T-helper 1 cell treated with Interleukin-12 subunit alpha and Interleukin-12 subunit beta and Interleukin-4 antibody, amounts not matched to agents 30 μg/mL and 1 μg/mL, for 36 hours (primary cell): ENCODE measurements around the gene GTF2I.
"Not testable (repeated sequence)": the region's sequence is repeated elsewhere in the genome, so short reads cannot be mapped to it uniquely, and the experiment has no call there.

ENCODE experiments used
- H3K27ac Mint-ChIP-seq: one replicate; pipeline ENCODE4 v1.8.0; 2021; ENCODE audit warnings: mild to moderate bottlenecking, mixed read lengths
- H3K27me3 Mint-ChIP-seq: one replicate; pipeline ENCODE4 v1.8.0; 2021; ENCODE audit warnings: low read depth, mixed read lengths
- H3K36me3 Mint-ChIP-seq: one replicate; pipeline ENCODE4 v1.8.0; 2021; ENCODE audit warnings: low read depth, mixed read lengths
- H3K4me1 Mint-ChIP-seq: one replicate; pipeline ENCODE4 v1.8.0; 2021; ENCODE audit warnings: low read depth, mixed read lengths
- H3K4me3 Mint-ChIP-seq: one replicate; pipeline ENCODE4 v1.8.0; 2021; ENCODE audit warnings: mild to moderate bottlenecking, moderate library complexity, mixed read lengths
- H3K9me3 Mint-ChIP-seq: one replicate; pipeline ENCODE4 v1.8.0; 2021; ENCODE audit warnings: mixed read lengths

Gene GTF2I

DNA sequence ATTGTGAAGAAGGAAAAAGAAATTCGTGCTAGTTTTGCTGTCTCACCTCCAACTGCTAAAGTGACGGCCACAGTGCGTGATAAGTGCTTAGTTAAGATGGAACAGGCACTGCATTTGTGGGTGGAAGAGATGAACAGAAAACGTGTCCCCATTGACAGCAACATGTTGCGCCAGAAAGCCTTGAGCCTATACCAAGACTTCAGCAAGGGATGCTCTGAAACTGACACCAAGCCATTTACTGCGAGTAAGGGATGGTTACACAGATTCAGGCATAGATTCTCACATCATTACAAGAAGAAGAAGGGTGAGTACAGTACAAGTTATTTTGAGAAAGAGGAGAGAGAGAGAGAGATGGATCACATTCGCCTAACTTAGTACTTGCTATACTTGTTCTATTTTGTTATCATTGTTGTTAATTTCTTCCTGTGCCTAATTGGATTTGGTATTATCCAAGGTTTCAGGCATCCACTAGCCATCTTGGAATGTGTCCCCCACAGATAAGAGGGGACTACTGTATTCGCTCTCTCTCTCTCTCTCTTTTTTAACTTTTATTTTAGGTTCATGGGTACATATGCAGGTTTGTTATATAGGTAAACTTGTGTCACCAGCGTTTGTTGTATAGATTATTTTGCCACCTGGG lies 6.9 kb upstream of the GTF2I start:
- not testable (repeated sequence) for H3K27me3 Mint-ChIP-seq, H3K36me3 Mint-ChIP-seq, H3K9me3 Mint-ChIP-seq
- Mint-ChIP-seq H3K4me1 (peaks cover 23% of the 10 kb centered on the region), H3K27ac (peak overlapping the region; percentile 92), H3K4me3 (peak overlapping the region; percentile 80)

DNA sequence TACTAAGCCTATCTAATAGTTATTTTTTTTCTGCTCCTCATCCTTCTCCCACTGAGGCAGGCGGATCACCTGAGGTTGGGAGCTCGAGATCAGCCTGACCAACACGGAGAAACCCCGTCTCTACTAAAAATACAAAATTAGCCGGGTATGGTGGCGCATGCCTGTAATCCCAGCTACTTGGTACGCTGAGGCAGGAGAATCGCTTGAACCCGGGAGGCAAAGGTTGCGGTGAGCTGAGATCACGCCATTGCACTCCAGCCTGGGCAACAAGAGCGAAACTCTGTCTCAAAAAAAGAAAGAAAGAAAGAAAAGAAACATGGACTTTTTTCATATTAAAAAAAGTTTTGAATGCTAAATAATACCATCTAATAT lies 6.4 kb upstream of the GTF2I start:
- peaks cover 26% of the 10 kb centered on the region for H3K4me1 Mint-ChIP-seq
- H3K4me3 Mint-ChIP-seq, result peak overlapping the region; percentile 80

DNA sequence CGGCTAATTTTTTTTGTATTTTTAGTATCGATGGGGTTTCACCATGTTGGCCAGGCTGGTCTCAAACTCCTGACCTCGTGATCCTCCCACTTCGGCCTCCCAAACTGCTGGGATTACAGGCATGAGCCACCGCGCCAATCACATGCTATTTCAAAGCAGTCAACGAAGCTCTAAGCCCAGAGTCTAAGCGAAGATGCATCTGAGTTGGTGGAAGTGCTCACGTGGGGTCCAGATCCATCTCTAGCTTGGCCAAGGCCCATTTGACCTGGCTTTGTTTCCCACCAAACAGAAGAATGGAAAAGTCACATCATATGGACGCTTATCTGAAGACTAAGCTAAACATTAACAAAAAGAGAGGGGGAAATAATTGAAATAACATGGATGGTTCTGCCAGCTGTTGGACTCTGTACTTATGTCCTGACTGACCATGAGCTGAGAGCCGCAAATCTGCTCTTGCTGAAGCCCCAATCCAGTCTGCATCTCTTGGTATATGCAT lies 3.8 kb upstream of the GTF2I start:
- H3K9me3 Mint-ChIP-seq, result no peaks in the 10 kb centered on the region
- no peak overlapping the region for H3K4me3 Mint-ChIP-seq
- peaks cover 2% of the 10 kb centered on the region for H3K36me3 Mint-ChIP-seq
- no peak overlapping the region for H3K27ac Mint-ChIP-seq
- no peaks in the 10 kb centered on the region for H3K27me3 Mint-ChIP-seq
- peaks cover 31% of the 10 kb centered on the region for H3K4me1 Mint-ChIP-seq

More for the DNA sequence above, 6.4 kb upstream of the GTF2I start:
- not testable (repeated sequence) for H3K36me3 Mint-ChIP-seq, H3K9me3 Mint-ChIP-seq, H3K27me3 Mint-ChIP-seq
- peak overlapping the region; percentile 92 for H3K27ac Mint-ChIP-seq

DNA sequence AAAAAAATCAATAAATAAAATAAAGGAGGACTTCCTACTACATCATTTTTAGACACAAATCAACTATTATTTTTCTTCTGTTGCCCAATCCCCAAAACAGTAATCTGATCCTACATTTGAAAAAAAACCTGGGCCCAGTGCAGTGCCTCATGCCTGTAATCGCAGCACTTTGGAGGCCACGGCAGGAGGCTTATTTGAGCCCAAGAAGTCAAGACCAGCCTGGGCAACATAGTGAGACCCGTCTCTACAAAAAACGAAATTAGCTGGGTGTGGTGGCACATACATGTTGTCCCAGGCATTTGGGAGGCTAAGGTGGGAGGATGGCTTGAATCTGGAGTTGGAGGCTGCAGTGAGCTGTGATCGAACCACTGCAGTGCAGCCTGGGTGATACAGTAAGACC lies 2.7 kb upstream of the GTF2I start:
- Mint-ChIP-seq H3K27me3 (no peaks in the 10 kb centered on the region), H3K4me1 (peaks cover 34% of the 10 kb centered on the region), H3K9me3 (no peaks in the 10 kb centered on the region), H3K27ac (peak overlapping the region; percentile 65), H3K4me3 (peak overlapping the region; percentile 26), H3K36me3 (peaks cover 4% of the 10 kb centered on the region)

DNA sequence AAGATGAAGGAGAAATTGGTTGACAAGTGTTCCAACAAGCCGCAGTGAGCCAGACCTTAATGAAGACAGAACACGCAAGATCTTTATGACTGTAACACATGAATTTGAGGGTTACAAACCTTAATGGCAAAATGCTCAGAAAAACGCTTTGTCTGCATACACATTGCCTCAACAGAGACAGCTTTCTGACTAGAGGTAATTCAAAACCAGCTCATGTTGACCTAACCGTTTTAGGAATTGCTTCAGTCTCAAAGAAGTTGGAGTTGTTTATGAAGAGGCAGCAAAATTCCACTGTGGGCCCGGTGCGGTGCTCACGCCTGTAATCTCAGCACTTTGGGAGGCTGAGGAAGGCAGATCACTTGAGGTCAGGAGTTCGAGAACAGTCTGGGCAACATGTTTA lies 2.2 kb upstream of the GTF2I start:
- H3K36me3 Mint-ChIP-seq, result peaks cover 4% of the 10 kb centered on the region
- H3K4me1 Mint-ChIP-seq, result peaks cover 35% of the 10 kb centered on the region
- H3K9me3 Mint-ChIP-seq, result no peaks in the 10 kb centered on the region
- no peaks in the 10 kb centered on the region for H3K27me3 Mint-ChIP-seq
- peak overlapping the region; percentile 65 for H3K27ac Mint-ChIP-seq
- peak overlapping the region; percentile 26 for H3K4me3 Mint-ChIP-seq

DNA sequence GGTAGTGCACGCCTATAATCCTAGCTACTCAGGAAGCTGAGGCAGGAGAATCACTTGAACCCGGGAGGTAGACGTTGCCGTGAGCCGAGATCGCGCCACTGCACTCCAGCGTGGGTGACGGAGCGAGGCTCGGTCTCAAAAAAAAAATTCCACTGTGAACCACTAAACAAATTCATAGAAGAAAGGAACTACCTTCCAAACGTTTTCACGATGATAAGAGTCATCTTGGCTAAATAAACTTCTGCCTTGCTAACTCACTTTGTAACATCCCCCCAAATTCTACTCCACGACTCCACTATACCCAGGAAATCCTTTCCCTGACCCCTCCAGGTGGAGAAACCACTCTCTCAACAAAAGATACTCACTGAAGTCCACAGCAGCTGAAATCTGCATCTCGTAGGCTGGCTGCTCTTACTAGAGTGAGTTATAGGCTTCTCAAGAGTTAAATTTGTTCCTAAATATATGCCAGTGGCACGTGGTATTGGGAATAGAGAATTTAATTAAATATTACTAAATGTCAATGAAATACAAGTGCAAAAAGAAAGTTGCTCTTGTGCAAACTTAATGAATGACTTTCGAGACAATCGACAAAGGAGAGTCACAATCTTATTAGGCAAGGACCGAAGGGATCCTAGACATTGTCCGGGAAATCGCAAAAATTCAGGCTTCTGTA lies 1.6 kb upstream of the GTF2I start:
- H3K9me3 Mint-ChIP-seq, result no peaks in the 10 kb centered on the region
- H3K4me1 Mint-ChIP-seq, result peaks cover 35% of the 10 kb centered on the region
- H3K27ac Mint-ChIP-seq, result peak overlapping the region; percentile 80
- peak overlapping the region; percentile 88 for H3K4me3 Mint-ChIP-seq
- no peaks in the 10 kb centered on the region for H3K27me3 Mint-ChIP-seq
- peaks cover 6% of the 10 kb centered on the region for H3K36me3 Mint-ChIP-seq

DNA sequence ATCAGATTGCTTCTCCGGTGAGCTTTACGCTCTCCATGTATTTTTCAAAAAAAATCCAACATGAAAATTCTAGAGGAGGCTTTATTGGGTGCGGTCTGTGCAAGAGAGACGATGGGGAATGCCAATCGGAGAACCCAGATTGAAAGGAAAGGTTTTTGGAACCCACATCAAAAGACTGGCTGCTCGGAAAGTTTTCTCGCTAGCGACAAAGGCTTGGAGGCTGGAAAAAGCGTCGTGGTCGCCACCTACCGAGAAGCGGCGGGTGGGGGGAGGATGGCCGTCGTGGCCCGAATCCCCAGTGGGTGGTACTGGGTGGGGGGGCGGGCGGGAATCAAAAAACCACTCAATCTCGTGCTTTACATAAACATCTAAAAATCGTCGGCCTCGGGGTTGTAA lies 1.1 kb upstream of the GTF2I start:
- H3K4me1 Mint-ChIP-seq, result peaks cover 36% of the 10 kb centered on the region
- no peaks in the 10 kb centered on the region for H3K9me3 Mint-ChIP-seq
- H3K4me3 Mint-ChIP-seq, result peak overlapping the region; percentile 88
- peak overlapping the region; percentile 80 for H3K27ac Mint-ChIP-seq
- H3K36me3 Mint-ChIP-seq, result peaks cover 10% of the 10 kb centered on the region
- no peaks in the 10 kb centered on the region for H3K27me3 Mint-ChIP-seq

DNA sequence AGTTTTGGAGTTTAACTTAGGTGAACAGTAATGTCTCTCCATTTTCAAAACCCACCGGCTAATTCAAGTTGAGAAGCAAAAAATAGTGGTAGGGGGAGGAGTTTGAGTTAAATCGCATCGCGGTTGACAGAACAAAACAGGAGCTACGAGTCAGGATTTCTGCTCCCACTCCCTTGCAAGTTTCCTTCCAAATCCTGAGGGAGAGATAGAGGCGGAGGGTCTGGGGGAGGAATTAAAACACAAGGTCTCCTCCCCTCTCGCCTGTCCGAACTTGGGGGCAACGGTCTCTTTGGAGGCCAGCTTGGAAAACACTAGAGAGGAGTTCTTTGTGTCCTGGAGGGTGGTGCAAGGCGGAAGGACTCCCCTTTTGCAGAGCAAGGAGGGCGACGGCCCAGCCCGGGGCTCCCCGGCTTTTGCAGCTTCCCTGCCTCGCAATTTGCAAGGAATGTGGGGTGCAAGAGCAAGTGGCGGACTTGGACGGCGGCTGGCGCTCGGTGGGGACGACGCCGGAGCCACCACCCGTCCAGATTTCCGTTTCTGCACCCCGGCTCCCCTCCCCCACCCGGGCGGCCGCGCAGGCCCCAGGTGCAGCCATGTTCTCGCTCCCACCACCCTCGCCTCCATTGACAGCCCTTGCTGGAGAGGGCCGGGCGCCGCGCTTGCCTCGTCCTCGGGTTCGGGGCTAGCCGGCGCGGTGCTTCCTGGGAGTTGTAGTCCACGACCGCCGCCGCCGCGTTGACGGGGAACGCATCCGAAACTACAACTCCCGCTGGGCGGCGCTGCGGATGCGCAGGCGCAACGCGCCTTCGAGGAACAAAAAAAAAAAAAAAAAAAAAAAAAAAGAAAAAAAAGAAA lies 454 bp upstream of the GTF2I start:
- Mint-ChIP-seq H3K4me1 (peaks cover 36% of the 10 kb centered on the region), H3K4me3 (peak overlapping the region; percentile 88), H3K9me3 (no peaks in the 10 kb centered on the region), H3K36me3 (peaks cover 10% of the 10 kb centered on the region), H3K27me3 (no peaks in the 10 kb centered on the region), H3K27ac (peak overlapping the region; percentile 93)

DNA sequence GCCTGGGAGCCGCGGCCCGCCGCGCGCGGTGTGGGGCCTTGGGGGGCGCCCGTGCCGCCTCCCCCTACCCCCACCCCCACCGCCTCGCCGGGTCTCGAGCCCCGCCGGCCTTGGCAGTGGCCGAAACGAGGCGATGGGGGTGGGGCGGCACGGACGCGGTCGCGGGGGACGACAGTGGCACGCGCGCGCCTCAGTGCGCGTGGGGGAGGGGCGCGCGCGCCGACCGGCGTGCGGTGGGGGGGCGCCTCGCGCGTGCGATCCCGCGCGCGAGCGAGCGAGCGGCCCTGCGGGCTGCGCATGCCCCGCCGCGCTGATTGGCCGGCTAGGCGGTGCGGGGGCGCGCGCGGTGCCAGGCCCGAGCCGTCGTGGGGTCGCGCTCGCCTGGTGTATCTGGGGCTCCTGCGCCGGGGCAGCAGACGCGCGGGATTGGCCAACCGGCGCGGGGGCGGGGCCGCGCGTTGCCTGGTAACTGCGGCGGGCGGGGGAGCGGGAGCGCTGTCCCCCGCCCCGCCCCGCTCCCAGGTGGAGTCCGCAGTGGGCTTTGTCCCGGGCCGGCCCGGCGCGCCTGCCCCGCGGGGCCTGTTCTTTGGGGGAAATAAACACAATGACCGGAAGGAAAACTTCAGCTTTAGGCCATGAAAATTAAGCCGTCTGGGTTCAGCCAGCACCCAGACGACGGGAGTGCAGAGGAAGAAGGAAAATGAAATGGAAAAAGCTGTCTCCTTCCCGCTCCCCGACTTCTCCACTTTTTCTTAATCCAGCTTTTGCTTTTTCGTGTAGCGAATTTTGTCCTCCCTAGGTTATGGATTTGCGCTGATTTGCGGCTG lies 873 bp downstream of the GTF2I start:
- peaks cover 41% of the 10 kb centered on the region for H3K4me1 Mint-ChIP-seq
- peak overlapping the region; percentile 75 for H3K4me3 Mint-ChIP-seq
- no peaks in the 10 kb centered on the region for H3K27me3 Mint-ChIP-seq
- peaks cover 13% of the 10 kb centered on the region for H3K36me3 Mint-ChIP-seq
- H3K27ac Mint-ChIP-seq, result peak overlapping the region; percentile 86
- no peaks in the 10 kb centered on the region for H3K9me3 Mint-ChIP-seq

DNA sequence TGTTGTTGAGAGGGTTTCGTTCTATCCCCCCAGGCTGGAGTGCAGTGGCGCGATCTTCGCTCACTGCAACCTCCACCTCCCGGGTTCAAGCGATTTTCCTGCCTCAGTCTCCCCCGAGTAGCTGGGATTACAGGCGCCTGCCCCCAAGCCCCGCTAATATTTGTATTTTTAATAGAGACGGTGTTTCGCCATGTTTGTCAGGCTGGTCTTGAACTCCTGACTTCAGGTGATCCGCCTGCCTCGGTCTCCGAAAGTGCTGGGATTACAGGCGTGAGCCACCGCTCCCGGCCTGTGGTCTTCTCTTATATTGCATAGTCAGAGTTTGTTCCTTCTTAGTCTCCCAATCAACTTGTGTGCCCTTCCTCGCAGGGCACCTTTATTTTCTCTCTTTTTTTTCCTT lies 2.7 kb downstream of the GTF2I start:
- H3K9me3 Mint-ChIP-seq, H3K27me3 Mint-ChIP-seq: not testable (repeated sequence)
- Mint-ChIP-seq H3K36me3 (peaks cover 17% of the 10 kb centered on the region), H3K4me1 (peaks cover 42% of the 10 kb centered on the region), H3K27ac (peak overlapping the region; percentile 76), H3K4me3 (peak overlapping the region; percentile 75)

DNA sequence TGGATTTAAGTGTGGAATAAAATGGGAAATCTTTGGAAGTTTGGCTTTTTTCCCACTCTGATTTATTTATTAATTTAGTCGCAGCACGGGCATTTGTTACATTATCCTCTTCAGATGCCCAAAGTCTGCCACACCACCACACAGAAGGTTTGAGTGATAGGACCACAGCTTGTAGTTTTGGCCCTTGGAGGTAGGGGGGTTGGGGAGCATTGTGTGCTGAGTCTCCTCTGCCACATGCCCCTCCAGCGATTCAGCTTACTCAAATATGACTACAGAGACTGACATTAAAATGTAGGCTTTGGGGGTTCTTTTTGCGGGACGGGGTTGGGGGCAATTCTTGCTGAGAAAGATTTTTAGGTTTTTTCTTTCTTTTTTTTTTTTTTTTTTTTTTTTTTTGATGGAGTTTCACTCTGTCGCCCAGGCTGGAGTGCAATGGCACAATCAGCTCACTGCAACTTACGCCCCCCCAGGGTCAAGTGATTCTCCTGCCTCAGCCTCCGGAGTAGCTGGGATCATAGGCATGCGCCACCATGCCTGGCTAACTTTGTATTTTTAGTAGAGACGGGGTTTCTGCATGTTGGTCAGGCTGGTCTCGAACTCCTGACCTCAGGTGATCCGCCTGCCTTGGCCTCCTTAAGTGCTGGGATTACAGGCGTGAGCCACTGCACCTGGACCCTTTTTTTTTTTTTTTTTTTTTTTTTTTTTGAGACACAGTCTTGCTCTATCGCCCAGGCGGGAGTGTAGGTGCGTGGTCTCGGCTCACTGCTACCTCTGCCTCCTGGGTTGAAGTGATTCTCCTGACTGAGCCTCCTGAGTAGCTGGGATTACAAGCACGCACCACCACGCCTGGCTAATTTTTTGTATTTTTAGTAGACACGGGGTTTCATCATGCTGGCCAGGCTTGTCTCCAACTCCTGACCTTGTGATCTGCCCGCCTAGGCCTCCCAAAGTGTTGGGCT lies 4.6 kb downstream of the GTF2I start:
- H3K36me3 Mint-ChIP-seq, result peaks cover 27% of the 10 kb centered on the region
- peaks cover 38% of the 10 kb centered on the region for H3K4me1 Mint-ChIP-seq
- not testable (repeated sequence) for H3K9me3 Mint-ChIP-seq, H3K27ac Mint-ChIP-seq, H3K4me3 Mint-ChIP-seq, H3K27me3 Mint-ChIP-seq

DNA sequence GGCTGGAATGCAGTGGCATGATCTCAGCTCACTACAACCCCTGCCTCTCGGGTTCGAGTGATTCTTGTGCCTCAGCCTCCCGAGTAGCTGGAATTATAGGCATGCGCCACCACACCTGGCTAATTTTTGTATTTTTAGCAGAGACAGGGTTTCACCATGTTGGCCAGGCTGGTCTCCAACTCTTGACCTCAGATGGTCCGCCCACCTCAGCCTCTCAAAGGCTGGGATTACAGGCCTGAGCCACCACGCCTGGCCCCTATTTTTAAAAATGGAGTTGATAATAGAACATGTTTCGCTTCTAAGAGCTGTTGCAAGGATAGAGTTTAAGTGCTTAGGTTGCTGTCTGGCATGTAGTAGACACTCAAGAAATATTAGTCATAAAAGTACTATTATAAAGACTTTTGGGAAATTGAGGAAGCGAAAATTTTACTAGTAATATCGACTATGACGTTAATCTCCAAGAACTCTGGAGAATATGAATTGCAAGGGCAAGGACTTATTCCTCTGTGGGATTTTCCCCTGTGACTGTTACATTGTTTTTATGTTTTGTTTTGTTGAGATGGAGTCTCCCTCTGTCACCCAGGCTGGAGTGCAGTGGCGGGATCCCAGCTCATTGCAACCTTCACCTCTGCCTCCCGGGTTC lies 7.9 kb downstream of the GTF2I start:
- peaks cover 25% of the 10 kb centered on the region for H3K36me3 Mint-ChIP-seq
- peaks cover 27% of the 10 kb centered on the region for H3K4me1 Mint-ChIP-seq
- H3K27ac Mint-ChIP-seq, result no peak overlapping the region
- no peaks in the 10 kb centered on the region for H3K9me3 Mint-ChIP-seq
- no peaks in the 10 kb centered on the region for H3K27me3 Mint-ChIP-seq
- no peak overlapping the region for H3K4me3 Mint-ChIP-seq

DNA sequence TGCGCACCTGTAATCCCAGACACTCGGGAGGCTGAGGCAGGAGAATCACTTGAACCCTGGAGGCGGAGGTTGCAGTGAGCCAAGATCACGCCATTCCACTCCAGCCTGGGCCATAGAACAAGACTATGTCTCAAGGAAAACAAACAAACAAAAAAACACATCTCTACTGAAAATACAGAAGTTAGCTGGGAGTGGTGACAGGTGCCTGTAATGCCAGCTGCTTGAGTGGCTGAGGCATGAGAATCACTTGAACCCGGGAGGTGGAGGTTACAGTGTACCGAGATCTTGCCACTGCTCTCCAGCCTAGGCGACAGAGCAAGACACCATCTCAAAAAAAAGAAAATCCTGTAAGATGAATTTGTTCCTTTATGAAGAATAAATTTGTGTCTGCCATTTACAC lies 9.5 kb downstream of the GTF2I start:
- not testable (repeated sequence) for H3K27ac Mint-ChIP-seq, H3K4me3 Mint-ChIP-seq, H3K27me3 Mint-ChIP-seq, H3K9me3 Mint-ChIP-seq
- Mint-ChIP-seq H3K36me3 (peaks cover 20% of the 10 kb centered on the region), H3K4me1 (peaks cover 26% of the 10 kb centered on the region)
